GM18526 (cell line): ENCODE data around the gene GARS1.

ENCODE experiments used
- POLR2A ChIP-seq: IDR thresholded peaks from 3 replicates; pipeline ENCODE4 v1.6.1; 2011; ENCODE audit not compliant: insufficient read length; ENCODE audit errors: extremely low read depth

GARS1 gene

DNA sequence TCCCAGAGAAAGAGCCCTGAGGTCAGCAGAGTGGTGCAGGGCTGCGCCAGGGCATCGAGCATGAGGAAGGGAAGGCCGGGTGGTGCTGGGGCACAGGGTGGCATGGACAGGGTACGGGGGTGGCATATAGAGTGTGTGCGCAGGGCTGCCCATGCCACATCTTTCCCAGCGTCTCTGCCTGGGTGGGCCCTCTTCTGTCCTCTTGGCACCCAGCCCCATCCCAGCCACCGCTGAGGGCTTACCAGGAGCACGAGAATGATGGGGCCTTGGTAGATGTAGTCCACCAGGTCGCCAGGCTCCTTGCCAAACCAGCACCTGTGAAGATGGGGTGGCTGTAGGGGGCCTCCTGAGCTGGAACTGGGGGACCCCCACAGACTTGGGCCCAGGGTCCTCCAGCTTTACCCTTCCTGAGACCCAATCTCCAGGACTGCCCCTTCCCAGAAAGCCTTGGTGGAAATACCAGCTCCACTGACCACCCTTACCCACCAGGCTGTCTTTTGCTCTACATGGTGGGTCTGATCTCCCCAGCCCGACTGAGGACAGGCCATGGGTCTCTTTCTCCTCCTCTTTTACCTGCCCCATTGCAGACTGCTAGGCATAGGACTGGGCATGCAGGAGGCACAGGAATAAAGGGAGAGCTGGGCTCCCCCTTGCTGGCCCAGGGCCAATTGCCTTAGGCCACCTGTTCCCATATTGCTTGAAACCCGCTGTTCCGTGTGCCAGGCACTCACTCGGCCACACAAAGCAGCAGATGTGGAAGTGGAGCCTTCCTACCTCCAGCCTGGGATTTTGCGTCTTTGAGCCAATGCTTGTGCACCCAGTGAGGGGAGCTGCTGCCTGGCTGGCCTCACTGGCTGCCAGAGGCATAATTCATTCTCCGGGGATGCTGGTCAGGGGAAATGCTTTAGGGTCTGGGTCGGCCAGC is 65.9 kb downstream of the GARS1 start:
- no peak for TF ChIP-seq POLR2A

GRCh38 chr7:30661926-30662325 is 67.2 kb downstream of the GARS1 start:
- TF ChIP-seq POLR2A: no peak

- TF ChIP-seq POLR2A: no peak
Measured at GRCh38 chr7:30662431-30662939, 67.8 kb downstream of the GARS1 start.

GRCh38 chr7:30663414-30663813 is 68.7 kb downstream of the GARS1 start:
- TF ChIP-seq POLR2A: no peak

GRCh38 chr7:30664184-30664885 is 69.7 kb downstream of the GARS1 start:
- TF ChIP-seq POLR2A: no peak

DNA sequence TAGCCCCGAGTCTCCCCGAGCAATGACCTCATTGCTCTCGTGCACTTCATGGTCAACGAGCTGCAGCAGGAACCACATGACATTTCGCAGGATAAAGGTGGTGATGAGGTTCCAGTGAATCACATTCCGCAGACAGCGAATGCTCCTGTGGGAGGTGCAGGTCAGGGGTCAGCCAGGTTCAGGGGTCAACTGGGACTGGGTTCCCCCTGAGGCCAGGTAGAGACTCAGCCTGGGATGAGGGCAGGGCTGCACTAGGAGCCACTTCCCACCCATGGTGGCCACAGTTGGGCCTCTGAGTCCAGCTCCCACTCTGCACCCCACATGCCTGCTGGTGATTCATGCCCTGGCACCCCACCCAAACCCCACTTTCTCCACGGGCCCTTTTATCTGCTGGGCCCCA is 70.4 kb downstream of the GARS1 start:
- no peak for TF ChIP-seq POLR2A

DNA sequence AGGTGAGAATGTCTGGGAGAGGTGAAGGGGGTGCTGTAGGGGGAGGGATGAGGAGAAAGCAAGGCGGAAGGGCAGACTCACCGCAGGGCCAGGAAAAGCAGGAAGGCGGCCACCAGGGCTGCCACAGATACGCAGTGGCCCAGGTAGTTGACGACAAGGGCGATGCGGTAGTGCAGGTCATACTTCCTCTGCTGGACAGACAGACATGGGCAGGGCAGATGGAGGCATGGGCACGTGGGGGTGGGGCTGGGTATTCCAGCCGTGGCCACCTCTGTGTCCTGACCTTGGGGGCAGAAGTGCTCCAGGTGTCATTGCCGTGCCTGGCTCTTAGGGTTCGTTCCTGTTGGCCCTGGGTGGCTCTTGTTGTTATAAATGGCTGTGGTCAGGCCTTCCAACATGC is 70.8 kb downstream of the GARS1 start:
- no peak for TF ChIP-seq POLR2A

GRCh38 chr7:30667172-30667571 is 72.5 kb downstream of the GARS1 start:
- TF ChIP-seq POLR2A: no peak

DNA sequence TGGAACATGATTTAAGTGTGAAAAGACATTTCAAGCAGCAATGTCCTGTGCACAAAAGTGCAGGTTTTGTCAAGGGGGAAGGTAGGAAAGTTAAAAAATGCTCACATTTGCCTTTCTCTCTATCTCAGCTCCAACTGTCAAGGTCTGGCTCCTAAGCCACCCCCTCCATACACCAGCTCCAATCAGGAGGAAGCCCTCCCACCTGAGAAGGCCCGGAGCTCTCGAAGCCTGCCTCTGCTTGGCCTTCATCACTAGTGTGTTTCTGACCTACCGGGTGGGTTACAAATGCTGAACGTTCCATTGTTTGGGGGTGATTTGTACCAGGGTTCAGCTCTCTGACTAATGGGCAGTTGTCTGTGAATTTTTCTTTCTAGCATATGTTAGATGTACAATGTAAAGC is 73.4 kb downstream of the GARS1 start:
- TF ChIP-seq POLR2A: no peak

DNA sequence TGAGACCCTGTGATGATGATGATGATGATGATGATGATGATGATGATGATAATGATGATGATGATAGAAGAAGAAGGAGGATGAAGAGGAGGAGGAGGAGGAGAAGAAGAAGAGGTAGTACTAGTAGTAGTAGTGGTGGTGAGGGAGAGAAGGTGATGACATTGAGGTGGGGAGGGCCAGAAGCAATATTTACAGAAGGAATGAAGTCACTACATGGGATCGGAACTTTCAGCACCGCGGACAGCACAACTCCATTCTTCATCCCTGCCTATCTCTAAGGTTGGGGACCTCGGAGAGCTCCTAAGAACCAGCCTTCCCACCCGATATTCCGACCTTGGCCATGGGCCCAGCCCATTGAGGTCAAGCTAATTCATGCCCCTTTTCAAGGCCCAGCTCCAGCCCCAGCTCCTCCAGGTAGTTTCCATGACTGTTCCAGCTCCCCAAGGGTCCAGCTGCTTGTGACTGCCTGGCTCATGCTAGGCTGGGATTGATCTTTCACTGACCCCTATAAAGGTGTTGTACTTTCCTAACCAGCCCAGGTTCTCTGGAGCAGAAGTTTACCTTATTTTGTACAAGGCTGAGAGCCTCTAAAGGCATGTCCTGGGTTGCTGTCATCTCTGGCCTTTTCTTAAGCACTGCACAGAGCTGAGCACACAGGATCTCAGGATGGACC is 77.3 kb downstream of the GARS1 start:
- no peak for TF ChIP-seq POLR2A

DNA sequence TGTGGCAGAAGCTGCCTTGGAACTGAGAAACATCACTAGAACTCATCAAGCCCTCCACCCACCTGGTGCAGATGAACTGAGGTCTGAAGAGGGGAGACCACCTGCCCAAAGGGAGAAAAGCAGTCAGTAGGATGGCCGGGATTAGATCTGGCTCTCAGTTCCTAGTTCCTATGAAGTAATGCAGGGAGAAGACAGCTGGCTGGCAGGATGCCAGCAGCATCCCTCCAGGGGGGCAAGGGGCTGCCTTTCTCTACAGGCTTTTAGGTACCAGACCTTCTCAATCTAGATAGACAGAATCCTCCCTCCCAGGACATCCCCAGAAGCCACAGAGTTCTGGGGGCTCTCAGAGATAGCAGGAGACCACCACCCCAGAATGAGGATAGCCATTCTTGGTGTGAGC is 79.7 kb downstream of the GARS1 start:
- no peak for TF ChIP-seq POLR2A

- no peak for TF ChIP-seq POLR2A
Measured at GRCh38 chr7:30674876-30675275, 80.2 kb downstream of the GARS1 start.

DNA sequence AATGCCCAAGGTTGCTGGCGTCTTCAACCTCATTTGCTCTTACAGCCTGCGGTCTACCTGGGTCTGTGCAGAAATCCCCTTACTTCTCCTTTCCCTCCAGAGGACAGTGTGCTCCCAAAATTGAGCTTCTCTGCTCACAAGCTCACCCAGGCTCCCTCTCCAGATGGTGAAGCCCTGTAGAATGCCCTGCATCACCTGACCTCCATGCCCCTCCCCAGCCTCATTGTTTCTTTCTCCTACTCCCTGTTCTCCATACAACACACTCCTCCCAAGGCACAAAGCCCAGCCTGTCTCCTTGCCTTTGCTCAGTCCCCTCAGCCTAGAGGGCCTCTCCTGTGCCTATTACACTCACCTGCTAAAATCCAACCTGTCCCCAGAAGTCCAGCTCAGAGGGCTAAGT is 84.1 kb downstream of the GARS1 start:
- TF ChIP-seq POLR2A: no peak

DNA sequence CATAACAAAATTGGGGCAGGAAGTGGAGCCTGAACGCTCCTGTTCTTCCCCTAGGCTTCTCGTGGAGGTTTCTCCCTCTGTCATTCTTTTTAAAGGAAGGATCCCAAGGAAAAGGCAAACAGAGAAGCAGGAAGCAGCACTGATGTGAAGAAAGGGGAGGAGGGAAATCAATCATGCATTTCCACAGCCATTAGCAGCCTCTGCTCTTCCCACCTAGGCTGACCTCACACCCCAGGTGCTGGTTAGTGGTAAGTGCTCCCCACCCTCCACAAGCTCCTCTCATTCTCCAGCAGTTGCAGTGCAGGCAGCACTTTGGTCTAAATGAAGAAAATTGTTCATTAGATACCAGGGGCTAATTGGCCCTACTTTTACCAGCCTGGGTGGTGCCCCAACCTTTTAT is 85.0 kb downstream of the GARS1 start:
- no peak for TF ChIP-seq POLR2A

DNA sequence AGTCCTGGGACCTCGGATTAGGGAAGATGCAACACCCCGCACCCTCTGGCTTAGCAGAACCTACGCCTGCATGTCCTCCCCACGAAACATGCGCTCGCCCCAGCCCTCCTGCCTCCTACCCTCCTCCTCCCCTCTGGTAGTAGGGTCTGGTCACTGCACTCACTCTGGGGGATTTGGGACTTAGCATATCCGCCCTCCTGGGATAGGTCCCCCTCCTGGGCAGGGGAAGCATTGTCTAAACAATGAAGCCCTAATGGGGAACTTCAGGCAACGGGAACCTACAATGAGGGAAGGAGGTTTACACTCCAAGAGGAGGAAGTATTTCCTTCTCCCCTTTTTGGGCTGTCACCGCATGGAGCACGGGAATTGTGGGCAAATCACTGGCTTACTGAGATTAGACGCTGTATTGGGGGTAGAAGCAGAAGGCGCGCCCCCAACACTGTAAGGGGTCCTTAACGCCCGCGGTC is 86.7 kb downstream of the GARS1 start:
- TF ChIP-seq POLR2A: no peak

DNA sequence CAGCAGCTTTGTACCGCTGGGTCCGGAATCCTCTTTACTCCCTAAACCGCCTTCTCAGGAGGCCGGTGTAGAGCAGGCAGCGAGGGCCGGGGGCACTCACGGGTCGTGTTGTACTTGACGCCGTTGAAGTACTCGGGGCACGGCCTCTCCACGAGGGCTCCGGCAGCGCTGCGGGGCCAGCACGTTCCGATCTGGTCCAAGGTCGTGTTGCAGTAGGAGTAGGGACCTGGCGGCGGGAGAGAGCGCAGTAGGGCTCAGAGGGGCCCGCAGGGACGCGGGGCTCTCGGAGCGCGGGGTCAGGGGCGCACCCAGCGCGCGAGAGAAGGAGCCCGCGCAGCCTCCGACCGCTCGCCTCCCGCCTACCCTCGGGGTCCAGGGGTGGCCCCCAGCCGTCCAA is 87.1 kb downstream of the GARS1 start:
- no peak for TF ChIP-seq POLR2A
